Ureter (tissue), 1 donor: ENCODE results near the gene SEMA3B. TPM values are rescaled to one million over a fixed set of nuclear protein-coding genes. Genes with fewer than 3 reads are reported as not detected.
A peak's percentile ranks its signal among the peaks of the same experiment; 100 is the strongest.
"Not testable (repeated sequence)": the region's sequence is repeated elsewhere in the genome, so short reads cannot be mapped to it uniquely, and the experiment has no call there.

Experiments
- DNase-seq: peaks from one replicate; pipeline ENCODE4 v3.0.0-alpha.2; 2020; ENCODE audit warnings: low spot score
- total RNA-seq: library from RNA; stranded (reverse); gene quantifications from one replicate; pipeline ENCODE4 v1.2.4, GENCODE V29; 2023
- donor health status: DM: yes; HTN: yes; CAD: no.

The SEMA3B gene
- total RNA-seq, 1 donor from 2014 or later: 18.2 TPM

DNA sequence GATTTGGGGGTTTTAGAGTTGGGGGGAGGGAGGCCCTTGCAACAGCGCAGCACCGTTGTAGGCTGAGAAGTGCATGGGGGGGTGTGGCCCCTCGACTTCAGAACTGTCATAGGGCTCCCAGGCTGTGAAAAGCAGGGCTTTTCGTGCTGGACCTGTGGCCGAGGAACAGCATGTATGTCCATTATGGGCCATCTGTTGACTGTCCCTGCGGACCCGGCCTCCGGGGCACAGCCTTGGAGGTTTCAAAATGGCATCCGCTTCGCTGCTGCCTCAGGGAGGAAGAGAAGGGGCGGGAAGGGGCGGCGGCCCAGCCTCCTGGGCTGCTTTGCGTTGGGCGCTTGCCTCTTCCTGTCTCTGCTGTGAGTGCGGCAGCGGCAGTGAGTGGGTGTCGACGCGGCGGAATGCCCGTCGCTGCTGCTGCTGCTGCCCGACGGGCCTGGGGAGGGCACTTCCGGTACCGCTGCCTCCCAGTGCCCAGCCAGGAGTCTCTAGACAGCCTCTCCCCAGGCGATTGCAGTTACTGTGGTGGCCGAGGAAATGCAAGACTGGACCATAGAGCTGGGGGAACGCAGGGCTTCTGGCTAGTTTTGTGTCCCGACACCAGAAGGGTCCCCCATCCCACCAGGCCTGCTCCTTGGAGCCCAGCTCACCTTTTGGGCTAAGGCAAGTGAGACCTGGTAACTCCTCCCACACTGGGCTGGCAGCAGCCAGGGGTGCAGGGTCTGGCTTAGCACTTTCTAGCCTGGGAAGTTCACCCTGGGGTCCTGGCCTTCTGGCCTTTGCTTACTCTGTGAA, 31.0 kb upstream of the SEMA3B start:
- peak; percentile 90 for DNase-seq

DNA sequence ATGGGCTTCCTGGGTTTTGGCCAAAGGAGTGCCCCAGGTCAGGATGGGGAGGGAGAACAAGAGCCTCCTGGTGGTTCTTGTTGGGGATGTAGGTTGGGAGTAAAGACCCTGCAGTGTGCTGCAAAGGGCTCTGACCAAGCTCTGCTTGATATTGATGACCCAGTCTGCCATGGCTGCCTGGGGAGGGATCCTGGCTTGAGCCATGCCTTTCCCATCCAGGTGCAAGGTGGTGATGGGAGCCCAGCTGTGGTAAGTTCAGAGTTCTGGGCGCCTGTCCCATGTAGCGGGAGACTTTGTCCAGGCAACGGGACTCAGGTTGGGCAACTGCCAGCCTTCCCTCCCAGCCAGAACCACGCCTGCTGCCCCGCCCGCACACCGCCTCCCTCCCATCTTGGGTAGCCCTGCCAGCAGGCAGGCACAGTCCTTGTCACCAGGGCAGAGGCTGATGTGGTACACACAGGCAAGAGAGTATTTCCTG, 30.4 kb upstream of the SEMA3B start:
- DNase-seq: peak; percentile 91

GRCh38 chr3:50239649-50240048, 29.3 kb upstream of the SEMA3B start:
- DNase-seq: no peak

DNA sequence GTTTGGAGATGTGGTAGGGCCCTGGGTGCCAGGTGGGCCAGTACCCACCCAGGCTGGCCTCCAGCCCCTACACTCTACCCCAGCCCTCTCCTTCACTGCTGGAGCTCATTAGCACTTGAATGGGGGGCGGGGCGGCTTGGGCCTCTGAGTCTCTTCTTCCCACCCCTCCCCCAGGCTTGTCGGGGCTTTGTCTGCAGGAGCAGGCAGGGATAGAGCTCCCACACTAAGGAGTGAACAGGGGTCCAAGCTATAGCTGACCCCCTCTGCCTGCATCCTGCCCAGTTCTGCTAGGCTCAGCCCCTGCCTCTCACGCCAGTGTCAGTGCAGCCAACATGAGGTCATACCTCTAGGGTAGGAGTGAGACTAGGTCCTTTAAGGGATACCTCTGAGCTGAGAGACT, 27.8 kb upstream of the SEMA3B start:
- no peak for DNase-seq

- DNase-seq: no peak
Measured at GRCh38 chr3:50241713-50242380, 27.1 kb upstream of the SEMA3B start.

DNA sequence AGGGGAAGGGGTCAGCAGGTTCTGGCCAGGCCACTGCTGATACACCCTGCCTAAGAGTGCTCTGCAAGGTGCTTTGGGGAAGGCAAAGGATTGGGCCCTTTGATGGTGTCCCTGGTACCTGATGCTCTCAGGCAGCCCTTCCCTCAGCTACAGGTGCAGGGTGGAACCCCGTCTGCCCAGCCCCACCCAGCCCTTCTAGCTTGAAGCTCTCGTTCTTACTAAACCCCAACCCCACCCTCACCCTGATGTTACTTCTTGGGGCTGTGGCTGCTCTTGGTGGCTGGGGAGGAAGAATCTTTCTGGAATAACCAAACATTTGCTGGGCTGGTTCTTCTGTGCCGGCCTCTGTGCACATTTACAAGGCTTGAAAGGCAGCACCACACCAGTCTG, 26.6 kb upstream of the SEMA3B start:
- no peak for DNase-seq

- DNase-seq: no peak
Measured at GRCh38 chr3:50242851-50243542, 25.9 kb upstream of the SEMA3B start.

- no peak for DNase-seq
Measured at GRCh38 chr3:50243543-50243895, 25.4 kb upstream of the SEMA3B start.

- not testable (repeated sequence) for DNase-seq
Measured at GRCh38 chr3:50244813-50245212, 24.1 kb upstream of the SEMA3B start.

DNA sequence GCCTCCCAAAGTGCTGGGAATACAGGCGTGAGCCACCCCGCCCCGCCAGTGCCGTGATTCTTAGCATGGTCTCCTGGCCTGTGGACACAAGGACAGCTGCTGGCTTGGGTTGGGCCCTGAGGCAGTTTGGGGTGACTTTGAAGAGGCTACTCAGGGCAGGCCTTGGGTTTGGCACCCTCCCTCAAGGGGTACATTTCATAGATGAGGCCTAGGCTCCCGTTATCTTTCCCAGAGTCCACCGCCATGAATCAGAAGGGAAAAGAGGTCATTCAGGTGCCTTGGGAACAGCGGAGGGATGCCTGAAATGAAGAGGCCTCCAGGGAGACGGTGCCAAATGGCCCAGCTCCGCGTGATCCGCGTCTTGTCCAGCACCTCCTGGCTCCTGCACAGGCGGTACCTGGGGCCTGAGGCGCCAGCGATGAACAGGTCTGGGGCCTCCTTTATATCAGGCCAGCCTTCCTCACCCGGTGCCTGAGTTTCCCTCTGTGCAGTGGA, 23.6 kb upstream of the SEMA3B start:
- no peak for DNase-seq

- DNase-seq: peak; percentile 90
Measured at GRCh38 chr3:50245831-50246516, 23.0 kb upstream of the SEMA3B start.

- DNase-seq: peak; percentile 66
Measured at GRCh38 chr3:50246517-50246954, 22.4 kb upstream of the SEMA3B start.

DNA sequence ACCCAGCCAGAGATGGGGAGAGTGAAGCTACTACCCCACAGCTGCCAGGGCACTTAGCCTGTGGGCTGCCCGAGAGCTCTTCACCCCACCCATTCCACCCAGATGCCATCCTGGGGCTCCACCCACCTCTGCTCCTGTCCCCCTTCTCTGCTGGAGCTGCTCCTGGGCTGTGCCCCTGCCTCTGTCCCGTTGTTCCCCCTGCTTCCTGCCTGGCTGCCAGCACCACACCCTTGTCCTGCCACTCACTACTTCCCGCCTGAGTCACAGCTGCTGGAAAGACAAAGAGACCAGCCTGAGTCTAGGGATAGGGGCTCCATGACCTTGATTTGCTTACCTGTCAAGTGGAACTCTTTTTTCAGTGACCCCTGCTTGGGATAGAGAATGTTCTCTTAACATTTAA, 20.6 kb upstream of the SEMA3B start:
- DNase-seq: no peak

GRCh38 chr3:50249457-50249856, 19.5 kb upstream of the SEMA3B start:
- no peak for DNase-seq

- DNase-seq: no peak
Measured at GRCh38 chr3:50250514-50250913, 18.4 kb upstream of the SEMA3B start.

- DNase-seq: no peak
Measured at GRCh38 chr3:50251220-50251619, 17.7 kb upstream of the SEMA3B start.

- no peak for DNase-seq
Measured at GRCh38 chr3:50254577-50255250, 14.2 kb upstream of the SEMA3B start.

GRCh38 chr3:50255251-50255615, 13.7 kb upstream of the SEMA3B start:
- DNase-seq: no peak

DNA sequence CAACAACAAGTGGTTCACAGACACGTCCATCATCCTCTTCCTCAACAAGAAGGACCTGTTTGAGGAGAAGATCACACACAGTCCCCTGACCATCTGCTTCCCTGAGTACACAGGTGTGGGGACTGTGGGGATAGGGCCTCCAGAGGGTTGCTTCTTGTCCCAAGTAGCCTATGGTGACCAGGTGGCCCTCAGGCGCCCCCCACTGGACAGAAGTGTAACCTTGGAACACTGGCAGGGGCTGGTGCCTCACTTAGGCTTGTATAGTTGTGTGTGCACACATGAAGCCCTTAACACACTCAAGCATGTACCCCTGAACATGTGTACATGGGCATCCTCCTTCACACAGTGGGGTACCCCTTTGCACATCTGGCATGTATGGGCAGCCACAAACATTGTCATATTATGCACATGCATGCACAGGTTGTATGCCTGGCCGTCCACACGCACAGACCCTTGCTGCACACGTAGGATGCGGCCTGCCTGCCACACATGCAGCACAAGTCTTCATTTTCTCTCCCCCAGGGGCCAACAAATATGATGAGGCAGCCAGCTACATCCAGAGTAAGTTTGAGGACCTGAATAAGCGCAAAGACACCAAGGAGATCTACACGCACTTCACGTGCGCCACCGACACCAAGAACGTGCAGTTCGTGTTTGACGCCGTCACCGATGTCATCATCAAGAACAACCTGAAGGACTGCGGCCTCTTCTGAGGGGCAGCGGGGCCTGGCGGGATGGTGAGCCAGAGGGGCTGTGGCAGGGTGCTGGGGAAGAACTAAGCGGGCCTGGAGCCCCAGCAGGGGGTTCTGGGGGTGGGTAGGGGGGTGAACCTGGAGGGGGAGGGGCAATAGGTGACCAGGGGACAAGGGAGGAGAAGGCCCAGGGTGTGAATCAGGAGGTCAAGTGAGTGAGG, 11.7 kb upstream of the SEMA3B start:
- DNase-seq: no peak

DNA sequence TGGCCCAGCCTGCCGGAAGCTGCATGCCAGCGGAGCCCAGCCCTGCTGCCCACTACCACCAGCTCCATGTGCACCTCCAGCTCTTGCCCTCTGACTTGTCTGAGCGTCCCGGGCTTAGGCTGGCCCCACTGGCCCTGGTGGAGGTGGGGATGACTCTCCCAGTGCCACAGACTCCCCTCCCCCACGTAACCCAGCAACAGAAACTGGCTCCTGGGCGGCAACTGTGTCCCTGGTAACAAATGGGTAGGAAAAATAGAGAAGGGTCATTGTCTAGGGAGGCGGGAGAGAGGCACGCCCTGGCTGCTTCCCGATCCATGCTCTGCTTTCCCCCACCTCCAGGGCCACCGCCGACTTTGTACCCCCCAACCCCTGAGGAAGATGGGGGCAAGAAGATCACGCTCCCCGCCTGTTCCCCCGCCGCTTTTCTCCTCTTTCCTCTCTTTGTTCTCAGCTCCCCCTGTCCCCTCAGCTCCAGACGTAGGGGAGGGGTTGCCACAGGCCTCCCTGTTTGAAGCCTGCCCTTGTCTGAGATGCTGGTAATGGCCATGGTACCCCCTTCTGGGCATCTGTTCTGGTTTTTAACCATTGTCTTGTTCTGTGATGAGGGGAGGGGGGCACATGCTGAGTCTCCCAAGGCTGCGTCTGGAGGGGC, 10.8 kb upstream of the SEMA3B start:
- DNase-seq: no peak
